HG03095 (cell line): Measurements from ENCODE around the gene PCCB.
A peak's percentile ranks its signal among the peaks of the same experiment; 100 is the strongest.
"Not testable (repeated sequence)": the region's sequence is repeated elsewhere in the genome, so short reads cannot be mapped to it uniquely, and the experiment has no call there.

Experiments
- ATAC-seq: cut with Tn5 transposase; IDR thresholded peaks from one replicate; pipeline ENCODE4 v1.9.1; 2021; ENCODE audit warnings: moderate library complexity; ENCODE audit not compliant: unreplicated experiment

PCCB gene

DNA sequence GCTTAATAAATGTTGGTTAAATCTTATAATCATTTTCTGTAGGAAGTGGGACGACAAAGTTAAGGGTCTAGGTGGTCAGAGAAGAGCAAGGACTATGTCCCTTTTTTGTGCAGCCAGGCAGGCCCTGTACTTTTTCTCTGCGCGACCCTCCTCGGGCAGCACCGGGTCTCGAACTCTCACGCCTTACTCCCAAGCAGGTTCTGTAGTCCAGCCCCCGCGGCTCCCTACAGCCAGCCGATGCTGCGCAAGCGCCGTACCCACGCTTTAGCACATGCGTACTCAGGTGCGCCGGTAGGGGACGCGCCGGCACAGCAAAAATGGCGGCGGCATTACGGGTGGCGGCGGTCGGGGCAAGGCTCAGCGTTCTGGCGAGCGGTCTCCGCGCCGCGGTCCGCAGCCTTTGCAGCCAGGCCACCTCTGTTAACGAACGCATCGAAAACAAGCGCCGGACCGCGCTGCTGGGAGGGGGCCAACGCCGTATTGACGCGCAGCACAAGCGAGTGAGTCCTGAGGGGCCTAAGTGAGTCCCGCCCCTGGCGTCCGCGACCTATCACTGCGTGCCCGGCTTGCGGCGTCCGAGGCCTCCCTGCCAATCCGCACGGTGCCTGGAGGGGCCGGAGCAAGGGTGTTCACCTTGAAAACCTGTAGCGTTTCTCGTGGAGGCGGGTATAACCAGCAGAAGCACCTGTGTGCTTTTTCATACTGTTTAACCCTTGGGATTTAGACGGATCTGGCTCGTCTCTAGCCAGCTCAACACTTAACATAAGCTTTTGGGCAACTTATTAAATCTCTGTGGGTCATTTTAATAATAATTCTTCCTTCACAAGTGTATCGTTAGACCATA, at the start of gene PCCB:
PCCB (plus strand) TSS at position 282 of the 844 bp plus-strand sequence; CDS start at position 318, 36 bp downstream.
- ATAC-seq = peak; percentile 94

DNA sequence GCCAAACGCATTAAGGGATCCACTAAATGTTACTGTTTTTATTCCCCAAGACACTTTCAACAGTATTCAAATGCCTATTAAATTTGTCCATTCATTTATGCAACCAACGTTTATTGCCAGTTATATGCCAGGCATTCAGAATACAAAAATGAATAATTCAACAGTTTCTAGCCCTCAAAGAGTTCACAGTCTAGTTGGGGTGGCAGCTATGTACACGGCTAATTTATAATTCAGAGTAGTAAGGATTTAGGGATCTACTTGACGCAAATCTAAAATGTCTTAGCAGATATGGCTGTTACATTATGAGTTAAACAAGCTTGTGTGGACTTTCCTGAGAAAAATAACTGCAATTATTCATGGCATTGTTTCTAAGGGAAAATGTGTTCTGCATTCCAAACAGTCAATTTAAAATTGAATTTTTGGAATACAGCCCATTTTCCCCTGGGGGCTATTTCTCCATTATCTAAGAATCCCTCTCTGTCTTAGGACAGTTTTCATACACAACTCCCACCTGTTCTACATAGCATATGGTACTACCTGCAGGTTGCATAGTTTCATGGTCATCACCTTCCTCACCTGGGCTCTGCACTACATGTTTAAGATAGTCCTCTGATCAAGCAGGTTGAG, 42.5 kb upstream of the PCCB start:
- no peak for ATAC-seq

DNA sequence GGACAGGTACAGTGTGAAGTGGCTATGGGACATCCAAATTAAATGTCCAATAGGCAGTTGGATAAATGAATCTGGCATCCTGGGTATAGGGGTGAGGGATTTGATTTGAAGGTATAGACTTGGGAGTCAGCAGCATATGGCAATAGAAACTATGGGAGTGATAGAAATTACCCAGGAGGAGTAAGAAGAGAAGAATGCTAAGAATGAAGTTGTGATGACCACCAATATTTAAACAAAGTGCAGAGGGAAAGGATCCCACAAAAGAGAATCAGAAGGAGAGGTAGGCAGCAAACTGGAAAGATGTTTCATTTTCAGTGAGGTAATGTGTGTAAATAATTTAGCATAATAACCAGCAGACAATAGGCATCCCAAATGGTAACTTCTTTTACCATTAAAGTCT, 40.2 kb upstream of the PCCB start:
- ATAC-seq = no peak

DNA sequence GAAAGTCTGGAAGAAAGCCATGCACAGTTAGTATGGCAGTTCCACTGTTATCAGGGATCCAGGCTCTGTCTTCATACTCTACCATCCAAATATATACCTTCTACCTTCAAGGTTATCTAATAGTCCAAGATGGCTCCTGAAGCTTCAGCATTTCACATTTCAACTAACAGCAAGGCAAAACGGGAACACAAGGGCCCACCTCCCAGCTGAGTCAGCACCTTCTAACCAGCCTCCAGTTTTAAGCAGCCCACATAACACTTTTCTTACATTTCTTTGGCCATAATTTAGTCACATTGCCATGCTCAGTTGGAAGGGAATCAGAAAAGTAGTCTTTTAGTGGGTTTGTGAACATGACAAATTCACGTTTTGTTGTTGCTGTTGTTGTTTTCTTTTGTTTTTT, 38.6 kb upstream of the PCCB start:
- no peak for ATAC-seq

DNA sequence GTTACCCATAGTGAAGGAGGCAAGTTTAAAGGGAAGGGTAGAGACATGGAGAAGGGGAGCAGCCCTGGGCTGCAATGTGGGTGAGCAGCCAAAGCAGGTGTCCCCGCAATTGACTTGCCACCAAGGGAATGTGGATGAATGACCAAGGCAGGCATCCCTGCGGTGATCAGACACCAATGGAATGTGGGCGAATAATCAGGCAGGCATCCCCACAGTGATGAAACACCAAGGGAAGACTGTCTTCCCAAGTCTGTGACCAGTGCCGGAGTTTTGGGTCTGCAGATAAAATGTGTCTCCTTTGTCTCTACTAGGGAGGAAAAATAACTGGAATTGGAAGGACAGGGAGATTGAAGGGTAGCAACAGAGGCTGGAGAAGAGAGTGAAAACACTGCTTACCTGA, 27.4 kb upstream of the PCCB start:
- ATAC-seq = not testable (repeated sequence)

DNA sequence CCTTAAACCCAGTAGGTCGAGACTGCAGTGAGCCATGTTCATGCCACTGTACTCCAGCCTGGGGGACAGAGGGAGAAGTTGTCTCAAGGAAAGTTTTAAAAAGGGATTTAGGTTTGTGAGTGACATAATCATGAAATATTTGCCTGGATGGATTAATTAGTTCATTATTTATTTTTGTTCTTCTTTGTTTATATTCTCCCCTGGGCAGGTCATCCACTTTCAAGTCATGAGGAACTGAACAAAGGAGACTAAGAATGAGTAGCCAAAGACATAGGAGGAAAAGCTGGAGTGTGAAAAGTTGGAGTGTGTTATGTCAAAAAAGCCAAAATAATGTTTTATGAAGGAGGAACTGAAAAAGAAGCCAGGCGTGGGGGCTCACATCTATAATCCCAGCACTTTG, 17.7 kb upstream of the PCCB start:
- no peak for ATAC-seq

DNA sequence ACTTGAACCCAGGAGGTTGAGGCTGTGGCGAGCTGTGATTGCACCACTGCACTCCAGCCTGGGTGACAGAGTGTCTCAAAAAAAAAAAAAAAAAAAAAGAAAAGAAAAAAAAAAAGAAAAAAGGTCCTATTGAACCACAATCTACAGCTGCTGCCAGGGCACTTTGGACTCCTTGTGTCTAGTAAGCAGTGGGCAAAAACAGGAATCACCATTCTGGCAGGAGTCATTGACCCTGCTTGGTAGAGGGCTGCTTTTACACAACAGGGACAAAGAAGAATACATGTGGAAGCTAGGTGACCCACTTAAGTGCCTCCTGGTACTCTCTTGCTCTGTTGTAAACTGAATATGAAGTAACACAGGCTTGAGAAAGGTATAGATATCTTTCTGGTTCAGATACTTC, 14.6 kb upstream of the PCCB start:
- no peak for ATAC-seq

DNA sequence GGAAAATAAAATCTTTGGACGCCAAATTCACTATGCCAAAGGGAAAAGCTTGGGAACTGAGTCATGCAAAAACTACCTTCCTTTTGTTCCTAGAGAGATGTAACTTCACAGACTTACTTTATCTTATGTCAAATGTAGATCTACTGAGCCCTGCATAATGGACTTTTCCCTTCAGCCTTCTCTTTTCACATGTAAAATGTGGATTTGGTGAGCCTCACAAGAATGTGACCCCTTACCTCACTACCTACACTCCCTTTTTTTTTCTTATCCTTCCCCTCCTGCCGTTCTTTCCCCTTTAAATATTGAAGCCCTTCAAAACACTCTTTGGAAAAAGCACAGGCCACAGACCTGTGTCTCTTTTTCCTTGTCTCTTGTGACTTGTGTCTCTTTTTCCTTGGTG, 14.0 kb upstream of the PCCB start:
- ATAC-seq = no peak

DNA sequence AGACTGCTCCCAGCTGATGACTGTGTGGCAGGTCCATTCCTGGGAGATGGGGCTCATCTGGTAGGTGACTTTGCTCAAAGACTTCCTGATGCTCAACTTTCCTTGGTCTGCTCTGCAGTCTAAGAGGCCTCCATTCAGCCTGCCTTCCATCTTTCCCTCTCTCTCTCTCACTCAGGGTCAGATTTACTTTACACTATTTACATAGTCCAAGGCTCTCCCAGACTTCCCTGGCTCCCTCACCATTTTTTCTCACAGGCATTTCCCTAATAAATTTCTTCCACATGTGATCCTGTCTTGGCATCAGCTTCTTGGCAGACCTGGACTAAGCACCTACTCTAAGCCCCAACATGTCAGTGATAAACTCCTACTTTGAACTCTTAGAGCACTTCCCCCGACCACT, 13.0 kb upstream of the PCCB start:
- no peak for ATAC-seq

DNA sequence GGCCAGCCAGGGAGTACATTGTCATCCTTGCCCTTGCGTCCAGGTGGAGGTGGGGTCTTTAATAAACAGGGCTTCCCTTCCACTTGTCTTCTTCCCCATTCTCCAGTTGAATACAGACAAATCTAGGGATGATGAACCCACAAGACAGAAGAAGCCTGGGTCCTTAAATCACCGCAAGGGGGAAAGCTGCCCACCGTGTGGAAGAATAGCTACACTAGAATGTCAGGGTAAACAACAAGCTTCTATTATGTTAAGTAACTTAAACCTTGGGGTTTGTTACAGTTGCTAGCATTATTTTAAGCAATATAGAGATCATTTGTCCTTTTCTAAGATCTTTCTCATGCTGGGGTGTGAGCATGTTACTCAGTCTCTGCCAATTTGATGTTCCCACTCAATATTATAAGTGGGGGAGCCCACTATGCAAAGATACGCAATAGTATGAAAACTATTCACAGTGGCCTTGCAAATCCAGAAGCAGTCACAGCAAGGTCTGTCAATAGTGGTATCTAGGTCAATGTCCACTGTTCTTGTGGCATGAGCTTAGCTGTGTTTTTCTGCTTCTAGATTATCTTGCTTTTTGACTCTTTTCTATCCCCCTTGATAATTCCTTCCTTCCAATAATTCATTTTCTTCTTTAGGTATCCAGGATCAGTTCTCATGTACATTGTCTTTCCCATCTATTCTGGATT, 12.0 kb upstream of the PCCB start:
- no peak for ATAC-seq

DNA sequence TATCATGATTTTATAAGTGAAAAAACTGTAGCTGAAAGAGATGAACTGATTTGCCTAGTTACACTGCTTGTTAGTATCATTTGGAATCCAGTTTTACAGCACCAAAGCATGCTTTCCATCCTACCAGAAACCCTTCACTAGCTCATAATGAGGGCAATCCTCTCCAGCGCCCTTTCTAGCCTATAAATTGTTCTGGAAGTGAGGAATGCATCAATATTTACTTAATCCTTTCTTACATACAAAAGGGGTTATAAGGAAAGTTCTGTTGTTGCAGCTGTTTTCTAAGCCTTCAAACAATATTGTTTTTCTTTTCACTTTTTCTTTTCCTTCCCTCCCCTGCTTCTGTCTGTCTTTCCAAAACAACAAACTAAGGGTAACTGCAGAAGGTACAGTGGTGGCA, 11.0 kb upstream of the PCCB start:
- no peak for ATAC-seq

DNA sequence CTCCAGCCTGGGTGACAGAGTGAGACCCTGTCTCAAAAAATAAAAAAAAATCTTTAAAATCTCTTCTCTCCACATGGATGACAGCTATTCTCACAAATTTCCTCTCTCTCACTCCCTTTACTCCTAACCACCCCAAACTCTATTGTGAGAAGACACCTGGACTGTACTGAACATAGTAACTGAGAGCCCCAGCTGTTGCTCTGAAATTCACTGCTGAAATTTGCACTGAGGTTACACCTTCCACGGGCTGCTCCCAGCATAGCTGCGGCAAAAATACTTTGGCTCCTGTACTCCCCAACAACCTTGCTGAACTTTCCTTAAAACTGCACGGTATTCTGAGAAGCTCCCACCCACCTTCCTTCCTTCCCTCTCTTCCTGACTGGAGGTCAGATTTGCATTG, 4.4 kb upstream of the PCCB start:
- ATAC-seq = no peak

DNA sequence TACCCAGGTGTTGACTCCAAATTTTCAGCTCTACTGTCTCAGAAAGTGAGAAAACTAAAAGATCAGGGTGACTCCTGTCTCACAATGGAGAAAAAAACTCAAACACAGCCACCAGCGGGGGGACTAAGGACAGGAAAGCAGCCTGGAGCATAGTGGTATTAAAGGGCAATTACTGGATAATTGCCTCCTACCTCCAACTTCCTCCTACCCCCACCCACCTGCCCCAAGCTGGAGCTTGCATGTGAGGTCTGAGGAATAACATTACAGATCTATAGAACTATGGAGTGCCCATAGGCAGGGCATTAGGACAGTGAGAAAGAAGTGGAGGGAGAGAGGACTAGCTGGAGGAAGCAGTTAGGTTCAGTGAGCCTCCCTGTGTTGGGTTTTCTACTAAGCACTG, 2.7 kb upstream of the PCCB start:
- ATAC-seq = no peak

DNA sequence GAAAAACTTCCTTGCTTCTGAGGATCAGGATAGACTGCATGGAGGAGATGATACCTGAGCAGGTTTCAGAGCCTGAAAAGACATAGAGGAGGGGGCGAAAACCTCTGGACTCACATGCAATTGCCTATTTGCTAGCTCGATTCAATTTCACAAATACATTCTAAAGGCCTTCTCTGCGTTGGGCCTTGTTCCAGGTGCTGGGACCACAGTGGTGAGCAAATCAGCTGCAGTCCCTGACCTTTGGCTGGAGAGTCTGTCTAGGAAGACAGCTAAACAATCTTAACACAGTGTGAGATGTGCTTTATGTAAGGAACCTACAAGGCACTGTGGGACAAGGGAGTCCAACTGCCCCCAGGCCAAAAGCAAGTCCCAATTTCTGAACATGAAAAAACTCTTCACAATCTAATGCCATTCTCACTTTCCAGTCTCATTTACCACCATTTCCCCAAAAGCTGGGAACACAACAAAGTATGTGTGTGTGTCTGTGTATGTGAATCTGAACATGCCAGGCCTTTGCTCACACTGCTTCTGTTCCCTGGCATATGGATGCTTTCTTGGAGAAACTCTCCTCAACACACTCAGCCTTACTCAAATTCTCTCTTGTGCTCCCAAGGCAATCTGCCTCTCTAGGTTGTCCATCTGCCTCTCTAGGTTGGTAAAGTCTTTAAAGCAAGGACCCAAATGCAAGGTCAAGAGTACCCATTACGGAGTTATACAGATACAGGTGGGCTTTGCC, 2.1 kb upstream of the PCCB start:
- ATAC-seq = no peak

DNA sequence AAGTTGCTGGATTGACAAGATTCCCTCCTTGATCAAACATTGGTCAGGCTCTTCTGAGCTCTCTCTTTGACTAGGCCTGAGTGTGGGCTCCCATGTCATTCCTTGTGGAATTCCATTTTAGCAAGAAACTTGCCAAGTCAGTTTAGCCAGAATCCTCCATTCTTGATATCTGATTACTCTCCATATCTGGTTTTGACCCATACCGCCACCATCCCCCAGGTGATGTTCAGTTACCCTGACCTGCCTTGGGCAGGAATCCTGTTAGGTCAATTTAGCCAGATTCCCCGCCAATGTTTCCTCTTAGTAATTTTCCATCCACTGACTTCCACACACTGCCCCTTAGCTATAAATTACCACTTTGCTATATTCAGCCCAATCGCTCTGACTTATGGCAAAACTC, 1.0 kb upstream of the PCCB start:
- ATAC-seq = no peak

DNA sequence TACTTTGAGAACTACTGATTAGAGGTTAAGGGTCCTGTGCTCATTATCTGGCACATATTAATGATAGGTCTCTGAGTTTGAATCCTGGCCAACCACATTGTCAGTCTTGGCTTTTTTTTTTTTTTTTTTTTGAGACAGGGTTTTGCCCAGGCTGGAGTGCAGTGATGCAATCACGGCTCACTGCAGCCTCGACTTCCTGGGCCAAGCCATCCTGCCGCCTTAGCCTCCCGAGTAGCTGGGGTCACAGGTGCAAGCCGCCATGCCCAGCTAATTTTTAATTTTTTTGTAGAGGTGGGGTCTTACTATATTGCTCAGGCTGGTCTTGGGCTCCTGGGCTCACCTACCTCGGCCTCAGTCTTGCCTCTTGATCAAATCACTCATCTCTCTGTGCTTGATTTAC, 547 bp upstream of the PCCB start:
- no peak for ATAC-seq

DNA sequence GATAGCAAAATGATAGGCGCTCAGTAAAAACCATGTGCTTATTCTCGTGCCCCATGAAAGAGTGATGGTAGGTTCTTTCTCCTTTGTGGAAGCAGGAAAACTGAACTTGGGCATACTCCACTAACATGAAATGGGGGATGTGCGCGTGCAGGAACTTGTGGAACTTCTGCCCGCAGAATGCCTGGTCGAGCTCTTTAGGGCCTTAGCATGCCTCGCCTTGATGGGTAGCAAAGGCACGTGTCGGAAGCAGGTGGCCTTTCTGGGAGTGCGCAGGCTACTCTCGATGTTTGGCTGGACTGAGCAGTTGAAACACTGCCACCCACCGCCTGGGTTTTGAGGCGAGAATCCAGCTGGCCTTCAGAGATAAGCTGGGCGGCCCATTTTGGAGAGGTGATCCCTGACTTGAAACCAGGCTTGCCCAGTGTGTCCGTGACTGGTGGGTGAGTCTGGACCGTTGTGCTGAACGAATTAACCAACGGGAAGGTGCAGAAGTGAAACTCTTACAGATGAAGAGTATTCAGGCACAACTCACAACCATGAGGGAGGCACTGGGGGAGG, 842 bp downstream of the PCCB start:
- ATAC-seq = no peak

DNA sequence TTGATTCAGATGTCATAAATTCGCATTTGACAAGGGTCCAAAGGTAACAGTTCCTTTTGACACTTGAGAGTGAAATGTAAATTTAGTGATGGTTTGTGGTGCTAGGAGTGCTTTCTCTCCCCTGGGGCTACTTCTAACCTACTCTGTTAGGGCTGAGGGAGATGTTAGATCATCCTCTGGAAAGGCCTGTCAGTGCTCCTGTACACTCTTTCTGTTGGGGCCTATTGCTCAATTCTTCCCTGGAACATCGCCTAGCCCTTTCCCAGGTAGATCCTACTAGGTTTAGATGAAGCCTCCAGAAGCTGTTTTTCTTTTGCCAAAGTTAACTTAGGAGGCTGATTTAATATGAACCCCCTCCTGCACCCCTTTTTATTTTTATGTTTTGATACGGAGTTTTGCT, 1.4 kb downstream of the PCCB start:
- ATAC-seq = no peak

DNA sequence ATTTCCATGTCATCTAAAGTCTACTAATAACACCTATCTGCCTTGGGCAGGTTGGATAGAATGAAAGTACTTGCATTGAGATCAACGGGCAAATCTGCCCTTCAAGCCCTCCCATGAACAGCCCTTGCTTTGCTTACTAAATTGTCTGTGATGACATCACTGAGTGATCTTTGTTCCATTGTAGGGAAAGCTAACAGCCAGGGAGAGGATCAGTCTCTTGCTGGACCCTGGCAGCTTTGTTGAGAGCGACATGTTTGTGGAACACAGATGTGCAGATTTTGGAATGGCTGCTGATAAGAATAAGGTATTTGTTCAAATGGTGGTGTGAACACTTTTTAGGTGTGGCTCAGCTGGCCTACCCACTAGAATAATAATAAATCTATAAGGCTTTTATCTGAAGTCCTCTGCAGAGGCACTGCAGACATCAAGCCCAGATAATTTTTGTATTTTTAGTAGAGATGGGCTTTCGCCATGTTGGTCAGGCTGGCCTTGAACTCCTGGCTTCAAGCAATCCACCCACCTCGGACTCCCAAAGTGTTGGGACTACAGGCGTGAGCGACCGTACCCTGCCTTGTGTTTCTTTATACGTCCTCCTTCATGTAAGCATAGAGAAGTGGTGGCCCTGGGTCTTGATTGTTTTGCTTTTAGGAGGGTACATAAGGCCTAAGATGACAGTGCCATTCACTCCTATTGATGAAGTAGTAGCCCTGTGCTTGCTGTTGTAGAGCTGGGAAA, 5.7 kb downstream of the PCCB start:
- no peak for ATAC-seq

DNA sequence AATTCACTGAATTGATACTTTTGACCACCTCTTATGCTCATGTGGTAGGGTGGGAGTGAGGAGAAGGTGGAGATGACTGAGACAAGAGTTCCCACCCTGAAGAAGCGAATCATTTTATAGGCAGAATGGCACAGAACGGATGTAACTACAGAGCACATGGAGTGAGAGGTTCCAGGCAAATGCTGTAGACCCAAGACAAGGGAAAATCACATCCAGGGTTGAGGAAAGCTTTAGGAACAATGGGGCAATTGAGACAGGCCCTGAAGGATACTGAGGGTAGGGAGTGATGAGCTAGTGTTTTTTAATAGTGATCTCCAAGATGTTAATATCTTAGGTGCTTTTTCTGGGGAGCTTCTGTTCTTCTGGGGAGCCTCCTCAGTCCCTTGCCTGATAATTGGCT, 8.1 kb downstream of the PCCB start:
- no peak for ATAC-seq
